ENCODE data around the gene TRIM37.

- no peak for TF ChIP-seq CTCF (IDR thresholded peaks at IDR 0.05)
- no peak for TF ChIP-seq CHD2 (IDR thresholded peaks at IDR 0.05; ENCODE audit: low read length, partially characterized antibody)
- TF ChIP-seq TAF1 (IDR thresholded peaks at IDR 0.05; ENCODE audit: borderline replicate concordance, low read depth, low read length): no peak
- TF ChIP-seq NRF1 (IDR thresholded peaks at IDR 0.05; ENCODE audit: low read depth, low read length): no peak
- TF ChIP-seq SIN3A (IDR thresholded peaks at IDR 0.05; ENCODE audit: borderline replicate concordance, low read depth, low read length): no peak
- TF ChIP-seq MEF2A (IDR thresholded peaks at IDR 0.05; ENCODE audit: borderline replicate concordance, low read depth): no peak
- TF ChIP-seq MAX (IDR thresholded peaks at IDR 0.05; ENCODE audit: low read depth): no peak
- no peak for TF ChIP-seq FOSL2 (IDR thresholded peaks at IDR 0.05; ENCODE audit: borderline replicate concordance, low read depth)
- no peak for TF ChIP-seq RCOR1 (IDR thresholded peaks at IDR 0.05; ENCODE audit: low read length)
- TF ChIP-seq JUND (IDR thresholded peaks at IDR 0.05): no peak
Observed at GRCh38 chr17:59121901-59122480, 15.3 kb upstream of the TRIM37 start.
